Mesodermal cell (in vitro differentiated cells): ENCODE results near the gene PLTP.
"Not testable (repeated sequence)": the region's sequence is repeated elsewhere in the genome, so short reads cannot be mapped to it uniquely, and the experiment has no call there.

Experiments
- H3K27ac ChIP-seq: 2 replicates; pipeline ENCODE4 v1.7.0; 2013; ENCODE audit warnings: mild to moderate bottlenecking, low read depth, low read length, moderate library complexity; ENCODE audit not compliant: severe bottlenecking
- H3K36me3 ChIP-seq: 2 replicates; pipeline ENCODE4 v1.7.1; 2013; ENCODE audit warnings: mild to moderate bottlenecking, low read length, moderate library complexity; ENCODE audit not compliant: control insufficient read depth, insufficient read depth
- H3K4me1 ChIP-seq: one replicate; pipeline ENCODE4 v1.7.1; 2013; ENCODE audit warnings: mild to moderate bottlenecking, low read length; ENCODE audit not compliant: insufficient read depth, control insufficient read depth, poor library complexity, severe bottlenecking
- H3K4me3 ChIP-seq: 2 replicates; pipeline ENCODE4 v1.7.0; 2013; ENCODE audit warnings: low read length, control low read depth, mild to moderate bottlenecking; ENCODE audit not compliant: insufficient read depth, poor library complexity, severe bottlenecking; ENCODE audit errors: extremely low read depth
- H3K9me3 ChIP-seq: 2 replicates; pipeline ENCODE4 v1.7.1; 2013; ENCODE audit warnings: mild to moderate bottlenecking, low read length, moderate library complexity; ENCODE audit not compliant: control insufficient read depth
- WGBS, 2 experiments: methylation state at CpG; one replicate each; pipeline ENCODE4 v1.1.5; 2013; ENCODE audit warnings: missing lambda C conversion rate in 2 of 2; ENCODE audit not compliant: insufficient coverage in 2 of 2; 5-methylcytosine and 5-hydroxymethylcytosine counted together

PLTP gene

DNA sequence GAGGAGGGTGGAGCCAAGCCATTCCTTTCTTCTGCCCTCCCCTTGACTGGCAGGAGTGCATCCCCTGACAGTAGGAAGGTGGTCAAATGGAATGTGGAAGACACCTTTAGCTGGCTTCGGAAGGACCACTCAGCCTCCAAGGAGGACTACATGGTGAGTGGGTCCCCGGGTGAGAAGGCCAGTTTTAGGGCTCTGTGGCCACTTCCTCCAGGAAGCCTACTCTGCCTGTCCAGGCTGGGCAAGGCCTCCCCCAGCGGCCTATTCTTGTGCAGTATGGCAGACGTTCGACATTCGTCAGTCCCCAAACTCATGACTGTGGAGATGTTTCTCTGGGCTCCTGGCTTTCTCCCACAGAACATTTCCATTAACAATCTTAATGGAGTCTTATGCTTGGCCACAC, 31.7 kb upstream of the PLTP start:
- 95 to 99% methylated on average over 4 to 6 of the region's 6 CpGs for WGBS, 2 experiments
- Histone ChIP-seq H3K9me3 (no peaks in the 10 kb centered on the region), H3K4me1 (peaks cover 2% of the 10 kb centered on the region), H3K36me3 (peaks cover 98% of the 10 kb centered on the region), H3K27ac (no peak overlapping the region), H3K4me3 (no peak overlapping the region)

DNA sequence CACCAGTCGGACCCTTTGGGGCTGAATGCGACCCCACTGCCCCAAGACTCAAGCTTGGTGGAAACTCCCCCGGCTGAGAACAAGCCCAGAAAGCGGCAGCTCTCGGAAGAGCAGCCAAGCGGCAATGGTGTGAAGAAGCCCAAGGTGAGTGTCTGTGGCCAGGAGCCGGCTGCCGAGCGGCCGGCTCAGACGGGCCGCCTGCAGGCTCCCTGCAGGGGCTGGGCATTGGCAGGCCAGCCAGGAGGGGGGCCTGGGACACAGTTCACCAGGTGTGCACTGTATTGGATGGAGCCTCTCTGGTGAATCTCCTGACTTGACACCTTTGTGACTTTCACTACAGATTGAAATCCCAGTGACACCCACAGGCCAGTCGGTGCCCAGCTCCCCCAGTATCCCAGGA, 28.5 kb upstream of the PLTP start:
- Histone ChIP-seq H3K9me3 (no peaks in the 10 kb centered on the region), H3K4me3 (no peak overlapping the region), H3K27ac (no peak overlapping the region), H3K4me1 (peaks cover 15% of the 10 kb centered on the region), H3K36me3 (peaks cover 86% of the 10 kb centered on the region)
- WGBS, 2 experiments: 86 to 94% methylated on average over 12 to 13 of the region's 13 CpGs

DNA sequence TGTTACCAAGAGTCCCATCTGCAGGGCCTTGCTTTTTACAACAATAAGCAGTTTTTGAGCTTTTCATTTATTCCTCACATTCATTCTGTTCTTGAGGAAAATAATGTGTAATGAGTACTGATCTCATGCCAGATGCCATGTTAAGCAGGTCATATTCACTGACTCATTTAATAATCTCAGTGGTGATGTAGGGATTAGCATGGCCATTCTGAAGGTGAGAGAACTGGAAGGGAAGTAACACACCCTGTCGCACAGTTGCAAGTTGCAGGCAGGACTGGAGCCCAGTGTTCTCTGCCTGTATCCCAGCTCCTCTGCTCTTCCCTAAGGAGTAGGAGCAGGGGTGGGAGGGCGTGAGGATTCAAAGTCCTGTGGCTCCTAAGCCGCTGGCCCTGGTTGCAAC, 28.1 kb upstream of the PLTP start:
- H3K36me3 ChIP-seq: peaks cover 82% of the 10 kb centered on the region
- WGBS, 2 experiments: 92 to 100% methylated on average over 1 to 2 of the region's 3 CpGs

DNA sequence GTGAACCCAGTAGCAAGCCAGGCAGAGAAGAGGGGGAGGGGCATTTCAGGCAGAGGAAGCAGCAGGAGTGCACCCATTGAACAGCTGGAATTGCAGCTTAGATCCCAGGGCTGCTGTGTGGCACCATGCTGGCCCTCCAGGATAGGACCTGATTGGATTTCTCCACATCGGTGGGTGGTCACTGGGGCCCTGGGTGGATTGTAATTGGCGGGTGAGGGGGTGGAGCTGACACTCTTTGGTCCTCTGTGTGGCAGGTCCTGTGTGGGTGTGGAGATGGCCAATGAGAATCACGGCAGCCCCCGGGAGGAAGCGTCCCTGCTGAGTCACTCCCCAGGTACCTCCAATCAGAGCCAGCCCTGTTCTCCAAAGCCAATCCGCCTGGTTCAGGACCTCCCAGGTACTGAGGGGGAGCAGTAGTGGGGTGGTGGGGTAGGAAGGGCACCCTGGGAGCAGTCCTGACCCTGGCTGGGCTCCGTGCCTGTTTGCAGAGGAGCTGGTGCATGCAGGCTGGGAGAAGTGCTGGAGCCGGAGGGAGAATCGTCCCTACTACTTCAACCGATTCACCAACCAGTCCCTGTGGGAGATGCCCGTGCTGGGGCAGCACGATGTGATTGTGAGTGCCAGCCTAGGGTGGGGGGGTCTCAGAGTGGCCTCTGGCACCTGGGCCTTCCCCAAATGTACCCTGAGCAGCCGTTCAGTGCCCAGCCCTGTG, 26.9 kb upstream of the PLTP start:
- H3K9me3 ChIP-seq: no peaks in the 10 kb centered on the region
- H3K4me3 ChIP-seq: no peak overlapping the region
- WGBS, 2 experiments: 78 to 87% methylated on average over 3 to 9 of the region's 13 CpGs
- H3K4me1 ChIP-seq: peaks cover 15% of the 10 kb centered on the region
- H3K36me3 ChIP-seq: peaks cover 71% of the 10 kb centered on the region
- H3K27ac ChIP-seq: no peak overlapping the region

More for the DNA sequence above, 28.1 kb upstream of the PLTP start:
- H3K9me3 ChIP-seq: no peaks in the 10 kb centered on the region
- peaks cover 15% of the 10 kb centered on the region for H3K4me1 ChIP-seq
- no peak overlapping the region for H3K4me3 ChIP-seq
- H3K27ac ChIP-seq: no peak overlapping the region

DNA sequence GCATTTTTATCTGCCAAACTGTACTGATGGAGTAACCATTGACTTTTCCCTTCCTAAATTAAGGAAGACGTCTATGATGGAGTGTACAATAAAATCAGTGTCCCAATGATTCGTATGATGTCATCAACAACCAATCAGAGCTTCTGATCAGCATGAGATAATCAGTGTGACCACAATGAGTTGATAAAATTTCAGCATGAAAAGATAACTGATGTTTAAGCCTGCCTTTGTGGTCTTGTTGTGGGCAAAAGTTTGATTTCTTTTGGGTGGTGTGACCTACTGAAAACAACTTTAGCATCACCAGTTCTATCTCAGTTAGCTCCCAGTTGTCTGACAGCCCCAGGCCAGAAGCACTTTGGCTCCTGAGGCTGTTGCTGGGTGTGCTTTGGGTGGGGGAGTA, 25.8 kb upstream of the PLTP start:
- no peak overlapping the region for H3K27ac ChIP-seq
- H3K9me3 ChIP-seq: no peaks in the 10 kb centered on the region
- H3K4me3 ChIP-seq: no peak overlapping the region
- peaks cover 15% of the 10 kb centered on the region for H3K4me1 ChIP-seq
- WGBS, 2 experiments: 100% methylated on average over 2 of the region's 2 CpGs
- H3K36me3 ChIP-seq: peaks cover 64% of the 10 kb centered on the region

DNA sequence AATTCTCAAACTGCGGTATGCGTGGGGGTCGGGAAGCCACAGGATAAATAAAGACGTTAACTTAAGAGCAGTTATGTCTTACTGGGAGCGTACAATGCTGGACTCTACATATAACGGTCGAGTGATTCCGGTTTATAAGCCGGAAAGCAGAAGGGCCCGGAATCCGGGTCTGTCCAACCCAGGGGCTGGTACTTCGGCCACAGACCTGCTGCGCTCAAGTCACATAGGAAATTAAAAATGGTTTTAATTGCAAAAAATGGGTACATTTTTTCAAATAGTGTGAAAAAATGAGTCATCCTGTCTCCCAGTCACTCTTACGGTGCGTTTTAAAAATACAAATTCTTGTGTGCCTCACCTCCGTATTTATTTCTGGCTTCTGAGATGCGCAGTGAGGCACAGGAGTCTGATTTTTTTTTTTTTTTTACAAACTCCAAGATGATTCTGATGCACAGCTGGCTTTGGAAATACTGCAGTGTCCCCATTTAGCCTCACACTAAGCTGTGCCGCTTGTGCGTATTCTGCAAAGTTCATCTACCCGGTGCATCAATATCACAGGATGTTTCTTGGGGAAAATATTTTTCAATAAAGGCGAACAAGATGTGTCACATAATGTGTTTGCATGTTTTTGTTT, 23.6 kb upstream of the PLTP start:
- no peaks in the 10 kb centered on the region for H3K9me3 ChIP-seq
- WGBS, 2 experiments: 21 to 33% methylated on average over 16 to 20 of the region's 21 CpGs
- peak overlapping the region; percentile 78 for H3K4me3 ChIP-seq
- H3K36me3 ChIP-seq: peaks cover 50% of the 10 kb centered on the region
- peak overlapping the region; percentile 100 for H3K27ac ChIP-seq
- H3K4me1 ChIP-seq: peaks cover 15% of the 10 kb centered on the region

DNA sequence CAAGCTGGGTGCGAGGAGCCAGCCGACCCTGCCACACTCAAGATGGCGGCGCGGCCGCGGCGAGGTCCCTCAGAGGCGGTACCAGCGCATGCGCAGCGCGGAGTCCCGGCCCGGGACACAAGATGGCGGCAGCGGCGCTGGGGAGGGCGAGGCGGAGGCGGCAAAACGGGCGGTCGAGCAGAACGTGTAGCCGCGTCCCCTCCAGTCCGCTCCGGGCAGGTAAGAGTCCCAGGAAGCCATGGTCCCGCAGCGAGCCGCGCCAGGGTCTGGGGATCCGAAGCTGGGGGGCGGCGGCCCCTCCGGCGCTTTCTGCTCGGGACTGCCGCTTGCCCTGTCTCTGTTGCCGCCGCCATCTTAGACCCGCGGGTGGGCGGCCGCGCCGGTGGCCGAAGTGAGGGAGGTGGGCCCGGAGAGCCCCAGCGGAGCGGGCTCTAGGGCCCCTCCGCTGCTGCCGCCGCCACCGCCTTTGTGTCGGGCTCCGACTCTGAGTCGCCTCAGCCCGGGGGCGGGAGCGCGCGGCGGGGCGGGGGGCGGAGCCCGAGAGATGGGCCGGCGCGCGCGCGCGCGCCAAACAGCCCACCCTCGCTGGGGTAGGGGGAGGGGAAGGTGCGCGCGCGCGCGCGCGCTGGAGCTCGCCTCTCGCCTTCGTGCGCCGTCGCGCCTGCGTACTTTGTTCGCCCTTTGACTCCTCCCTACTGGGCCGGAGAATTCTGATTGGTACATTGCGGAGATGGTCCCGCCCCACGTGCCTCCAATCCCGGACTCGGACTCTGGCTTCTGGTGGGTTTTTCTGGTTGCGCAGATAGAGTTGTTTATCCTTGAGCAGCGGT, 22.8 kb upstream of the PLTP start, which contains the start of gene PCIF1:
TSS of gene PCIF1 (plus strand) at position 98 of the 830 bp plus-strand sequence. CDS start 4,317 bp downstream, outside the sequence.
- WGBS, 2 experiments: 0 to 1% methylated on average over 63 to 79 of the region's 102 CpGs
- Histone ChIP-seq H3K4me3 (peak within 1 kb of the TSS; percentile 78), H3K27ac (peak within 1 kb of the TSS; percentile 100), H3K9me3 (no peaks in the 10 kb centered on the region), H3K4me1 (peaks cover 15% of the 10 kb centered on the region), H3K36me3 (peaks cover 43% of the 10 kb centered on the region)

DNA sequence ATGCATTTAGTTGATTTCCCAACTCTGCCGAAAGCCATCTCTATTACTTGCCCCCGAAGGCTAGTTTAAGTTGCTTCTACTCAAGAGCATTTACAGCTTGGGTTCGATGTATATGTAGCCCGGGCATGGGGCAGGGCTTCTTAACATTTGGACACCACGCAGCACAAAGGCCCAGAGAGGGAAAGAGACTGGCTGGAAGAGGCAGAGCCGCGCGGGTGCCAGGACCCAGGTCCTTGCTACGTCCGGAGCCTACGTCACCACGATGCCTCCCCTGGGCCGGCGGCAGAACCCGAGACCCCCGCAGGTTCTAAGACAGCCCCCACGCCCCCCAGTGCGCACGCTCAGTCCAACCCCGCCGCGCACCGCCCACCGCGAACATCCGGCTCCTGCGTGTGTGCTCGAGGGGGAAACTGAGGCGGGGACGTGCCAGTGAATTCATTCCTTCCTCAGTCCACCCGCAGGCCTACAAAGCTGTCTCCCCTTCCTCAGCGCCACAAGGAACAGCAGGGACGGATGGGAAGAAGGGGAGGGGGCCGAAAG, 22.2 kb upstream of the PLTP start:
- Histone ChIP-seq H3K4me1 (peaks cover 15% of the 10 kb centered on the region), H3K9me3 (no peaks in the 10 kb centered on the region), H3K27ac (peak overlapping the region; percentile 100), H3K4me3 (peak overlapping the region; percentile 78), H3K36me3 (peaks cover 36% of the 10 kb centered on the region)
- WGBS, 2 experiments: 0 to 1% methylated on average over 14 to 24 of the region's 34 CpGs

DNA sequence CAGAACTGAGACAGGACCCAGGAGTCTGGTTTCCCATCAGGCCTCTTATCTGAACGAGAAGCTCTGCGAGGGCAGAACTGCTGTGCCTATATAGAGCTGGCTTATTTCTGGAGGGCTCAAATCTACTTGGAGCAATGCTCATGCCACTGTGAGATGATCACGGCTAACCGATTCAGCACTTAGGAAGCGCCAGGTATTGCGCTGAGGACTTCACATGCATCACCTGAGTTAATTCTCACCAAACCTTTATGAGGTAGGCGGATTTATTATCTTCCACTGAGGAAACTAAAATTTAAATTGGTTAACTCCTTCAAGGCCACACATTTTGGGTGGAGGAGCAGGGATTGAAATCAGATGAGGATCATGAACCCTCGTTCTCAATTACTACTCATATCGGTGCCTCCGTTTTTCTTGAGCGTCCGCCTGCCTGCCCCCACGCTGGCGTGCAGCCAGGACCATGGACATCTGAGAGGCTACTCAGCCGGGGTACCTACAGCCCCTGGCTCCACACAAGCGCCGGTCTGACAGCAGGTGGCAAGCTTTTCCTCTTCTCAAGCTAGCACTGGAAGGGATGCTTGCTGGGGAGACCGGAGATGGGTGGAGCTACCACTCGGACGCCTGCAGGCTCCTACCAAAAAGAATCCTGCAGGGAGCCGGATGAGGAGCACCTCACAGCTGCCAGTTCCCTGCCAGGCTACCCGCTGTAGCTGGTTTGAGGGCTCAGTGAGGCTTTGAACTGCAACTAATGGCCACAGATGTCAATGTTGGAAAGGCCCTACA, 21.5 kb upstream of the PLTP start:
- Histone ChIP-seq H3K36me3 (peaks cover 29% of the 10 kb centered on the region), H3K27ac (peak overlapping the region; percentile 100), H3K9me3 (no peaks in the 10 kb centered on the region), H3K4me3 (peak overlapping the region; percentile 78), H3K4me1 (peaks cover 12% of the 10 kb centered on the region)
- 23 to 27% methylated on average over 15 to 18 of the region's 22 CpGs for WGBS, 2 experiments

DNA sequence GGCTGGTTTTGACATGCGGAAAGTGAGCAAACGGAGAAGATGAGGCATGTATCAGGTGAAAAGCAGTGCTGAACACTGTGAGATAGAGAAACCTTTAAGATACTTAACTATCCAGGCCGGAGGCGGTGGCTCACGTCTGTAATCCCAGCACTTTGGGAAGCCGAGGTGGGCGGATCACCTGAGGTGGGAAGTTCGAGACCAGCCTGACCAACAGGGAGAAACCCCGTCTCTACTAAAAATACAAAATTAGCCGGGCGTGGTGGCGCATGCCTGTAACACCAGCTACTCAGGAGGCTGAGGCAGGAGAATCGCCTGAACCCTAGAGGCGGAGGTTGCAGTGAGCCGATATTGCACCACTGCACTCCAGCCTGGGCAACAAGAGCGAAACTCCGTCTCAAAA, 19.7 kb upstream of the PLTP start:
- H3K4me3 ChIP-seq, H3K4me1 ChIP-seq, H3K9me3 ChIP-seq, H3K27ac ChIP-seq: not testable (repeated sequence)
- peaks cover 12% of the 10 kb centered on the region for H3K36me3 ChIP-seq
- WGBS, 2 experiments: 96 to 97% methylated on average over 12 to 13 of the region's 17 CpGs
